Measurements from ENCODE around the gene FBXL7. TPM values are rescaled to one million over a fixed set of nuclear protein-coding genes. Genes with fewer than 3 reads are reported as not detected.
A peak's percentile ranks its signal among the peaks of the same experiment; 100 is the strongest.

Gene FBXL7
- 10 to 100 TPM; 26.8 to 35.4 (median 27.8) TPM for polyA plus RNA-seq (ENCODE audit: insufficient read depth in 1 of 5, insufficient read length in 5 of 5, low replicate concordance in 1 of 5)
- long read RNA-seq, donor 1, transcript FBXL7-201 (2 exons, 3,960 nt): major isoform, 8 of 8 reads
- long read RNA-seq, donor 1, partial matches to known transcripts: 0 of 8 reads
- long read RNA-seq, donor 1, other reads (novel, unspliced or antisense): 0 of 8 reads
- long read RNA-seq, donor 2, transcript FBXL7-201 (2 exons, 3,960 nt): major isoform, 6 of 6 reads
- long read RNA-seq, donor 2, partial matches to known transcripts: 0 of 6 reads
- long read RNA-seq, donor 2, other reads (novel, unspliced or antisense): 0 of 6 reads
- long read RNA-seq, donor 3, transcript FBXL7-201 (2 exons, 3,960 nt): major isoform, 5 of 5 reads
- long read RNA-seq, donor 3, partial matches to known transcripts: 0 of 5 reads
- long read RNA-seq, donor 3, other reads (novel, unspliced or antisense): 0 of 5 reads
- long read RNA-seq, donor 4, transcript FBXL7-201 (2 exons, 3,960 nt): major isoform, 11 of 16 reads
- long read RNA-seq, donor 4, partial matches to known transcripts: 5 of 16 reads
- long read RNA-seq, donor 4, other reads (novel, unspliced or antisense): 0 of 16 reads
- long read RNA-seq, donor 5, transcript FBXL7-201 (2 exons, 3,960 nt): major isoform, 5 of 10 reads
- long read RNA-seq, donor 5, partial matches to known transcripts: 5 of 10 reads
- long read RNA-seq, donor 5, other reads (novel, unspliced or antisense): 0 of 10 reads
- long read RNA-seq, donor 6, transcript FBXL7-201 (2 exons, 3,960 nt): major isoform, 8 of 8 reads
- long read RNA-seq, donor 6, partial matches to known transcripts: 0 of 8 reads
- long read RNA-seq, donor 6, other reads (novel, unspliced or antisense): 0 of 8 reads
- long read RNA-seq, donor 7, transcript FBXL7-201 (2 exons, 3,960 nt): major isoform, 15 of 15 reads
- long read RNA-seq, donor 7, partial matches to known transcripts: 0 of 15 reads
- long read RNA-seq, donor 7, other reads (novel, unspliced or antisense): 0 of 15 reads
- long read RNA-seq, donor 8, partial matches to known transcripts: 0 of 3 reads
- long read RNA-seq, donor 8, other reads (novel, unspliced or antisense): 0 of 3 reads

- DNase-seq: peak; percentile 83
Measured at GRCh38 chr5:15499528-15500324, at the start of gene FBXL7. Gene FBXL7, plus strand, starts transcription at chr5:15500180.

GRCh38 chr5:15450473-15450872 is 49.5 kb upstream of the FBXL7 start:
- no peak for DNase-seq

DNA sequence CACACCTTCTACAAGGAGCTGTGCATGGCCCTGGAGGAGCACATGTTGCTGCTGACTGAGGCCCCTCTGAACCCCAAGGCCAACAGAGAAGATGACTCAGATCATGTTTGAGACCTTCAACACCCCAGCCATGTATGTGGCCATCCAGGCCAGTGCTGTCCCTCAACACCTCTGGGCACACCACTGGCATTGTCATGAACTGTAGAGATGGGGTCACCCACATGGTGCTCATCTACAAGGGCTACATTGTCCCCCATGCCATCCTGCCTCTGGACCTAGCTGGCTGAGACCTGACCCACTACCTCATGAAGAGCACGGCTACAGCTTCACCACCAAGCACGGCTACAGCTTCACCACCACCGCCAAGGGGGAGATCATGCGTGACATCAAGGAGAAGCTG is 49.0 kb upstream of the FBXL7 start:
- no peak for DNase-seq

- no peak for DNase-seq
Measured at GRCh38 chr5:15452030-15452429, 48.0 kb upstream of the FBXL7 start.

- DNase-seq: peak in 1 of 2 donors; percentile 4
Measured at GRCh38 chr5:15452781-15453180, 47.2 kb upstream of the FBXL7 start.

DNA sequence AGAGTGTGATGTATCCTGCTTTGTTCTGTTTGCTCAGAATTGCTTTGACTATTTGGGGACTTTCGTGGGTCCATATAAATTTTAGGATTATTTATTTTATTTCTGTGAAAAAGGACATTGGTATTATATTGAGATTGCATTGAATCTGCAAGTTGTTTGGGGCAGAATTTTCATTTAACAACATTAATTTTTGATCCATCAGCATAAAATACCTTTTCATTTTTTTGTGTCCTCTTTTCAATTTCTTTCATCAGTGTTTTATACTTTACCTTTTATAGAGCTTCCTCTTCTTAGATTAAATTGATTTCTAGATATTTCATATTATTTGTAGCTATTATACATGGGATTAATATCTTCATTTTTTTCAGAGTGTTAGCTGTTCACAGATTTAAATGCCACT is 40.8 kb upstream of the FBXL7 start:
- DNase-seq: no peak

DNA sequence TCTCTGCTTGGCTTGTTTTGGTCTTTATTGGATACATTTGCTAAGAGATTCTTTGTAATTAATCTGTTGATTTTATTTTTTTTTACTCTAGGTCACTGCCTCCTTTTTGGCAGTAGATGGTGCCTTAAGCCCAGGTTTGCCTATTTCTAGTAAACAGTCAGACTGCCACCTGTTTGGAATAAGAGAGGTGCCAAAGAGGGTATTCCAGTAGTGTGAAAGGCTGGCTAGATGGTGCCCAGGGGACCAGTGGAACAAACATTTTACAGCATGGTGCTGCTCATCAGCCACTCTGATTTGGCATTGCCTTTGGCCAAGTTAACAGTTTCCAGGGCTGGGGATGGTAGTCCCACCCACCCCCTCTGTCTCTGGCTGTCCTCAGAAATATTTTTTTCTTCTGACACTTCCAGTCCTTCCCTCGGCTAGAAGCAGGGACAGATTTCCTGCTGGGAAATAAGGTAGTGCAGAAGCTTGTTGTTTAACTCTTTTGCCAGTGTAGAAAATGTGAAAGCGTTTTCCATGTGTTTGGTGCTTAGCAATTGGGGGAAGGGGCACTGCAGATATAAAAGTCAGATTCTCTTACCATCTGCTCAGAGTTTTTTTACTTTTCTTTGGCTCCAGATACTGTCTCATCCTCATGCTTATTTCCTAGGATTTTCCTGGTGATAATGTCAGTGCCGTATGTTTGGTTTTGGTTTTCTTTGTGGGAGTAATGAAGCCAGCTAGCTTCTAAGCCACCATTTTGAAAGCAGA is 36.6 kb upstream of the FBXL7 start:
- no peak for DNase-seq

DNA sequence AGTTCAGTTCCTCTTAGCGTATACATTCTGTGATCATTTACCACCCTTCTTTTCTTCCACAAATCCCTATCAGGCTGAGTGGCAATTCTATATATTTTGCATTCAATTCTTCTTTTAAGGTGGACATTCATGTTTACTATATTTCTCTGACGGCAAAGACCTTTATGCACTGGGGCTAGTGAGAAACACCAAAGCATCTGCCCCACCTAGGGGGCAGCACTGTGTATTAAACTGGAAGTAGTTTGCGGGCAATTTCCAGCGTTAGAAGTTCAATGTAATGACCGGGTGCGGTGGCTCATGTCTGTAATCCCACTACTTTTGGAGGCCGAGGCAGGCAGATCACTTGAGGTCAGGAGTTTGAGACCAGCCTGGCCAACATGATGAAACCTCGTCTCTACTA is 27.9 kb upstream of the FBXL7 start:
- DNase-seq: no peak

DNA sequence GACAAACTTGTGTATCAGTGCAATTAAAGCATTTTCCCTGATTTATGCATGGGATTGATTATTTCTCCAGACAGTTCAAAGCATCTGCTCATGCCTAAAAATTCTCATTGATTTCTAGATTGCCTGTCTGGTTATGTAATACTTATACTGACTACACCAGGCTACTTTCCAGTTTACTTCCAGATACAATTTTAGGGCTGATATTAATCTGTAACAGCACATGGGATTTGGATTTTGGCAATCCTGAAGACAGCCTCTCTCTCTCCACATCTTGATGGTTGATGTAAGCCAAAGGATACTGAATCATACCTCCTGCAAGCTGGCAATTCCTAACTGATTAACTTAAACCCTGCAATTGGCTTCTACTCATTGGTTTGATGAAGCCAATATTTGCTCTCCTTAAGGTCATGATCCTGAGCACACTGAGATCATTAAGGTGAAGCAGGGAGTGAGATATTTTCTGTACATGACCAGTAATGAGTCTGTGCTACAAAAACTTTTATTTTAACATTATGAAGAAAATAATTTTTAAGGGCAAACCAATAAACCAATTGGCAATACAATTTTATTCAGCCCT is 25.7 kb upstream of the FBXL7 start:
- no peak for DNase-seq

DNA sequence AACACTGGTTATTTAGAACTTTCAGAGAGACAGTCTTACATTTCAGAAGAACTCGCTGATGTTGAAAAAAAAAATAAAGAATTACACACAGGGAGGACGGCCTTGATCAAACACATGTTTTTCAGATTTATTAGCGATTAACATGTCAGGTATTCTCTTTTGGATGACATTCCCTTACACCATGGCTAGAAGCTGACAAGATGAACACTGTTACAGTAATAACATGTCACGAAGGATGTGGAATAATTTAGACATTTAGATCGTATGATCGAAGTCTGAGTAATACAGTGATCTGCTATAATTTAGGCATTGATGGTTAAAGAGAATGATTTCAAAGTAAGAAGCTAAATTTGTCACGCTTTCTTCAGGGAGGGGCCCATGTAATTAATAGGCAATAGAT is 24.6 kb upstream of the FBXL7 start:
- DNase-seq: no peak

- DNase-seq: no peak
Measured at GRCh38 chr5:15476977-15477376, 23.0 kb upstream of the FBXL7 start.

GRCh38 chr5:15480436-15480835 is 19.5 kb upstream of the FBXL7 start:
- no peak for DNase-seq

DNA sequence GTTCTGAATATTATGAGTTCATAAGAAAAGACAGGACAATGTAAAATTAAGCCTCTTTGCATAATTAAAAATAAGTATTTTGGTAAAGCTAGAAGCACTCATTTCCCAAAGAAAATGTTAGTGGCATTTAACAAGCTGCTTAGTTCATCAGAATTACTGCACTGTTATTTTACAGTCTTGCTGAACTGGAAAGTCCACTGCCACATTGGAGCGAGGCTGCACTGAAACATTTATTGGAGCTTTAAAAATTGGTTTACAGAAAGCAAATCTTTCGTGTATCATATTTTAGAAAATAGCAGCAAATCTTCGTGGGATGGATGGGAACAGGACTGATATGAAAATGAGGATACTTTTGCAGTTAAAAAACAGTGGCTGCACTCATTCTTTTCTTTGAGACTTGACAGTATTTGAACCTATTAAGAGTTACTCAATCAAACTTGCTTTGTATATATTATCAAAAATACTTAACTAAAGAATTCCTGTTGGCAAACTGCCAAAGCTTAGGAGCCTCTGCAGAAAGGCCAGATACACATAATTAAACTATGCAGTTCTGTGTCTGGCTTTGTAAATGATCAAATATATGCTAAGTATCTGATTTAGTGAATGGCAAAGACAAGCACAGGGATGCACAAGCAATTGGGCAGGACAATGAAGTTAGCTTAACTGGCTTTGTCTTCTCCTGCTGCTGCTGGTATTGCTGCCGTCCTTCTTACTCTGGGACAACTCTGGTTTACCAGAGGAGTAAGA is 16.5 kb upstream of the FBXL7 start:
- peak; percentile 38 to 42 for DNase-seq

DNA sequence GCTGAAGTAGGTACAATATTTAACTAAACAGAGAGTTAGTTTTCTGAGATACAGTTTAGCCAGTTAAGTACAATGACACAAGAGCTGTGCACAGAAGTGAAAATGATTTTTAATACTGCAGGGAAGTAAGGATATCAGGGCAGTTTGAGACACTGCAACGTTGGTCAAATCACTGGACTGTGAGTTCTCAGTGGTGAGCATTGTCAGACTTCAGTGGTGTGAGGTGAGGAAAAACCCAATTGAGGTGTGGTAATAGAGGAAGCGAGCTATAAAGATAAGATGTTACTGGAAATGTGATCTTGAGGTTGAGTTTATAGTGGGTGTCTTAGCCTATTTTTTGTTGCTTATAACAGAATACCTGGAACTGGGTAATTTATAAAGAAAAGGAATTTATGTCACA is 12.8 kb upstream of the FBXL7 start:
- no peak for DNase-seq

- DNase-seq: no peak
Measured at GRCh38 chr5:15489571-15490235, 10.3 kb upstream of the FBXL7 start.

DNA sequence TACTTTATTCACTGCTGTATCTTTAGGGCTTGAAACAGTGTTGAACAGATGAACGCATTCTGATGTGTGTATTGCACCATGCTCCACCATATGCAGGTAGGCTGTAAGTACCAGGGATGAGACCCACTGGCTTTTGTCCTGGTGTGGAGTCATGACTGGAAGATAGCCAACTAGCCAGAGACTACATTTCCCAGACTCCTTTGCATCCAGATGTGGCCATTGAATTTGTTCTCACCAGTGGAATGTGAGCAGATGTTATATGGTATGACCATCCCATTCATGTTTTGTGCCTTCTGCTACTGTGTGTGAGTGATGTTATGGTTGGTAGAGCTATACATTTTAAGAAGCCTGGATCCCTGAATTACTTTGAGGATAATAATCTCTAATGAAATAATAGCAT is 7.4 kb upstream of the FBXL7 start:
- no peak for DNase-seq

DNA sequence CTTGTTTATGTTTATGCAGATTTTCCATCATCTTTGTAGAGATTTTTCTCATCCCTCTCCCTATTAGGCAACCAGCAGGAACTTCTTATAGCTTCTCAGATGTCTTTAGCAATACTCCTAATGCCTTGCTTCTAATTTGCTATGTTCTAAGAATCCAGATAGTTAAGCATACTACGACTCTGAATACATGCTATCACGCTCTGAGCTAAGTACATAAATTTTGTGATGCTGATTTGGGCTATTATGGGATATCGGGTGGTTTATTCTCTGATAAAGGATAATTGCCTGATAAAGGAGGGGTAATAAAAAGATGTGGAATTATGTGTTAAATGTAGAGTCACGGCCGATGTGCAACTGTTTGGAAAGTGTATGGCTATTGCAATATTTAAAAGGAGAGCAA is 6.5 kb upstream of the FBXL7 start:
- DNase-seq: peak; percentile 26 to 59

DNA sequence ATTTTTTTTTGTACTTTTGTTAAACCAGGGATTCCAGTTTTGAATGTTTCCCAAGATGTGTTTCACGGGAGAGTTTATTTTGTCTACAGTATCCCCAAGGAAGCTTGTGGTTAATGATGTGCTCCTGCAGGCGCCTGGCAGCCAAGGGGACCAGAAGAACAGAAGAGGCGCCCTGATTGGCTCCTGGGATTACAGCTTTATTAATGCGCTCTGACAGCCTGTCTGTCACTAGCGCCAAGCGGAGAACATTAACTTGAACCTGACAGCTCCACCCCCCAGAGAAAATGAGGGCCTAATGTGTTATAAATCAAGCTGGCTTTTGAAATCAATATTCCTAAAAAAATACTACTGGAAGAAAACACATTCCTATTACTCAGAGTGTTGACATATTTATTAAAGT is 5.0 kb upstream of the FBXL7 start:
- DNase-seq: no peak

- no peak for DNase-seq
Measured at GRCh38 chr5:15496886-15497285, 3.1 kb upstream of the FBXL7 start.
